Measurements from ENCODE around the gene ADSL.

GRCh38 chr22:40416267-40416570 lies 69.9 kb downstream of the ADSL start:
- no peak for TF ChIP-seq CTCF (IDR thresholded peaks at IDR 0.05)
- no peak for TF ChIP-seq ZFX (IDR thresholded peaks at IDR 0.05; ENCODE audit: borderline replicate concordance)

All from 22Rv1 (cell line).